Lower leg skin (tissue), 3 donors: Measurements from ENCODE around the gene TMTC2.

ENCODE experiments used
- POLR2A ChIP-seq, 2 donors: fragments of 450-650 bp; IDR thresholded peaks; one replicate each; pipeline ENCODE4 v1.6.1; 2016 to 2017; ENCODE audit warnings: antibody characterized with exemption in 2 of 2, mild to moderate bottlenecking in 1 of 2, moderate library complexity in 1 of 2
- TF ChIP-seq, protein P1 (sequence below), 3 donors: fragments of 450-650 bp; IDR thresholded peaks; one replicate each; pipeline ENCODE4 v1.5.1; 2016; ENCODE audit warnings: antibody characterized with exemption in 3 of 3, mild to moderate bottlenecking in 3 of 3, moderate library complexity in 2 of 3

DNA sequence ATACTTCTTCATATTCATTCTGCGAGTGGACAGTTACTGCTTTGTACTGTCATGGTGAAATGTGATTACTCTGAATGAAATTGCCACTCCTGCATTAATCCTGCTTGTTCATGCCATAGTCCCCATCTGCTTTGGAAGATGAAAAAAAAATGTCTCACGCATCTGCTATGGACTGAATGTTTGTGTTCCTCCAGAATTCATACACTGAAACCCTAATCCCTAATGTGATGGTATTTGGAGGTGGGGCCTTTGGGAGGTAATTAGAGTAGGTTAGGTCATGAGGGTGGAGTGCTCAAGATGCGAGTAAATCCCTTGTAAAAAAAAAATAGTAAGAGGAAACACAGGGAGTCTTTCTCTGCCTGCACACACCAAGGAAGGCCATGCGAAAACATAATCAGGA is 427.2 kb downstream of the TMTC2 start:
- TF ChIP-seq, protein P1, sequence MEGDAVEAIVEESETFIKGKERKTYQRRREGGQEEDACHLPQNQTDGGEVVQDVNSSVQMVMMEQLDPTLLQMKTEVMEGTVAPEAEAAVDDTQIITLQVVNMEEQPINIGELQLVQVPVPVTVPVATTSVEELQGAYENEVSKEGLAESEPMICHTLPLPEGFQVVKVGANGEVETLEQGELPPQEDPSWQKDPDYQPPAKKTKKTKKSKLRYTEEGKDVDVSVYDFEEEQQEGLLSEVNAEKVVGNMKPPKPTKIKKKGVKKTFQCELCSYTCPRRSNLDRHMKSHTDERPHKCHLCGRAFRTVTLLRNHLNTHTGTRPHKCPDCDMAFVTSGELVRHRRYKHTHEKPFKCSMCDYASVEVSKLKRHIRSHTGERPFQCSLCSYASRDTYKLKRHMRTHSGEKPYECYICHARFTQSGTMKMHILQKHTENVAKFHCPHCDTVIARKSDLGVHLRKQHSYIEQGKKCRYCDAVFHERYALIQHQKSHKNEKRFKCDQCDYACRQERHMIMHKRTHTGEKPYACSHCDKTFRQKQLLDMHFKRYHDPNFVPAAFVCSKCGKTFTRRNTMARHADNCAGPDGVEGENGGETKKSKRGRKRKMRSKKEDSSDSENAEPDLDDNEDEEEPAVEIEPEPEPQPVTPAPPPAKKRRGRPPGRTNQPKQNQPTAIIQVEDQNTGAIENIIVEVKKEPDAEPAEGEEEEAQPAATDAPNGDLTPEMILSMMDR (IDR thresholded peaks at IDR 0.05), result no peak
- no peak for TF ChIP-seq POLR2A (IDR thresholded peaks at IDR 0.05)
